HG02981 (cell line): ENCODE data around the gene DDIT4.
"Not testable (repeated sequence)": the region's sequence is repeated elsewhere in the genome, so short reads cannot be mapped to it uniquely, and the experiment has no call there.

Source experiments
- ATAC-seq: cut with Tn5 transposase; IDR thresholded peaks from one replicate; pipeline ENCODE4 v1.9.1; 2021; ENCODE audit warnings: mild to moderate bottlenecking, moderate library complexity; ENCODE audit not compliant: unreplicated experiment

The DDIT4 gene

GRCh38 chr10:72292223-72292691 is 18.5 kb downstream of the DDIT4 start:
- no peak for ATAC-seq

DNA sequence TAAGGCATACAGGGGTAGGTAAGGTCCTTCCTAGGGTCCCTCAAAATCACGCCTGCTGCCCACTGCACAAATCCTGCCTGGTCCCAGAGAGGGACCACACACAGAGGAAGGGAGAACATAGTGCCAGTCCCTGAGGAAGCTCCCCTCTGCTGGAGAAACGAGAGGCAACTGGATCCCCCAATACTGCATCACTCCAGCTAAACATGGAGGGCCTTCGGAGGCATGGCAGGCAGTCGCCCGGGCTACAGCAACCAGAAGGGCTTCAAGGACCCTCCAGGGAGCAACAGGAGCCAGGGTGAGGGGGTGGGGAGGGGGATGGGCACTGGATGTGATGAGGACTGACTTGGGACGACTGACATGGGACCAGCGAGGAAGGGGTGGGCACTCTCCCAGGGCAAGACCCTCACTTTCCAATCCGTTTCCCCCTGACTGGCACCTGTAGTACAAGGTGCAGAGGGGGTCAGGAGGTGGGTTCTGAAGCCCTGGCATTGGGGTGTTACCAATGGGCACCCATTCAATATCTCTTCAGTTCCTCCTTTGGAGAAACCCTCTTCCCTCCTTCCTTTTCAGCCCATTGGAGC is 21.7 kb downstream of the DDIT4 start:
- no peak for ATAC-seq

GRCh38 chr10:72296829-72297280 is 23.1 kb downstream of the DDIT4 start:
- ATAC-seq = not testable (repeated sequence)

GRCh38 chr10:72297281-72297804 is 23.6 kb downstream of the DDIT4 start:
- ATAC-seq = peak; percentile 48

GRCh38 chr10:72297805-72298591 is 24.3 kb downstream of the DDIT4 start:
- peak; percentile 73 for ATAC-seq

DNA sequence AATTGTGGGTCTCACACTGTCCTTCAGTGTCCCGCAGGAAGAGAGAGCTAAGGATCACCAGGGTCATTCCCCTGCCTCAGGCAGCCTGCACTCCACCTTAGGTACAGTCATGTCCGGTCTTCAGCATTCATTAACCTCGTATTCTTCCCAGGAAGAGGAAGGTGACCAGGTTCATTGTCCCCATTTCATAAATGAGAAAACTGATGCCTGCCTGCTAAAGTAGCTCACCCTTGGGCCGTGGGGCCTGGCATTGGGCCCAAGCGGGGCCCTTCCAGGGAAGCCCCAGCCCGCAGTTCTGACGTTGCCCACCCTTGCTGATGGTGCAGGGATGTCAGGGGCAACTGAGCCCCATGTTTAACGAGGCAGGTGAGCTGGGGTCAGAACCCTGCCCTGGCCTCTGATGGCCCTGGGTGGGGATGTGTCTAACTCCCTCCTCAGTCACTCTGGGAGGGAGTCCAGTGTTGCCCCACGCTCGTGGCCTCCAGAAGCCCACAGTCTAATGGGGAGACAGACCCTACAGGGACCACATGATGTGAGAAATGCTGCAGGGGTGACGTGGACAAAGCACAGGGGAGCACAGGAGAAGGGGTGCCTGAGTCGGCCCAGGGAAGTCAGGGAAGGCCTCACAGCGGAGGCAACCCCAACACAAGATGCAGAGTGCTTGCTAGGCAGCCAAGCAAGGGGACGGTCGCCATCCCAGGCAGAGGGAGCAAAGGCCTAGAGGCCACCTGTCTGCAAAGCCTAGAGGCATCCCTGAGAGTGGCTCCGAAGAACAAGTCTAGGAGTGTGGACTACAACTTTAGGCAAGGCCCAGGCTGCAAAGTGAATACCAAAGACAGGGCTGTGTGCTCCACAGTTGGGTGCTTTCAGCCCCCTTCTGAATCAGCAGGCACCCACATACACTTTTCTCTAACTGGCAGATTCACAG is 25.1 kb downstream of the DDIT4 start:
- ATAC-seq = no peak

DNA sequence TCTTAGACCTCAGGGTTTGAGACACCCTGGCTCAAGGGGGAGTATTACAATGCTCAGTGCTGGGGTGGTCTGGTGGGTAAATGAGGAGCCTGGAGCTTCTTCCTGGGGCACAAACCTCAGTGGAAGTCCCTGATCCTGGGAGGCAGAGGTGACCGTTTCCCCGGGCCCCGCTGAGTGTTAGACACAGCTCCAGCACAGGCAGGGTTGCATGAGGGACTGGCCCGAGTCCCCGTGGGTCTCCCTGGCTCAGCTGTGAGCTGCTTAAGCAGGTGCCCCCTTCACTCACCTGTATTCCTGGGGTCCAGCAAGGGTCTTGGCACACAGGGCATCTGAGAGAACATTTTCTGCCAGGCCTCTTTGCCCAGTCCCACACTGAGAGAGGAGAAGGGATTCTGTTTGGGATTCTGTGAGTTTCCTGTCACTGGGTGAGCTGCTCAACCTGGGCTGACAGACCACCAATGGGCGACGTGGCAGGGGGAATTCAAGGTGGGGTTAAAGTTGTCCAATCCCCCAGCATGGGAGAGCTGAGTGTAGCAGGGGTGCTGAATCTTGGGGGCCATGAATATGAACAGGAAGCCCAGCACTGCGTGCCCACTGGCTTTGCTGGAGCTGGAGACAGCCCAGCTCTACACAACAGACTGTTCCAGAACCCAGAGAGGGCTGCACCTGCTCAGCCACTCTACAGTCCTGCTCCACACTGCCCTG is 29.9 kb downstream of the DDIT4 start:
- ATAC-seq = no peak

- ATAC-seq = no peak
These were observed 32.6 kb downstream of the DDIT4 start for GRCh38 chr10:72306215-72306760.

GRCh38 chr10:72307711-72308110 is 34.0 kb downstream of the DDIT4 start:
- not testable (repeated sequence) for ATAC-seq

DNA sequence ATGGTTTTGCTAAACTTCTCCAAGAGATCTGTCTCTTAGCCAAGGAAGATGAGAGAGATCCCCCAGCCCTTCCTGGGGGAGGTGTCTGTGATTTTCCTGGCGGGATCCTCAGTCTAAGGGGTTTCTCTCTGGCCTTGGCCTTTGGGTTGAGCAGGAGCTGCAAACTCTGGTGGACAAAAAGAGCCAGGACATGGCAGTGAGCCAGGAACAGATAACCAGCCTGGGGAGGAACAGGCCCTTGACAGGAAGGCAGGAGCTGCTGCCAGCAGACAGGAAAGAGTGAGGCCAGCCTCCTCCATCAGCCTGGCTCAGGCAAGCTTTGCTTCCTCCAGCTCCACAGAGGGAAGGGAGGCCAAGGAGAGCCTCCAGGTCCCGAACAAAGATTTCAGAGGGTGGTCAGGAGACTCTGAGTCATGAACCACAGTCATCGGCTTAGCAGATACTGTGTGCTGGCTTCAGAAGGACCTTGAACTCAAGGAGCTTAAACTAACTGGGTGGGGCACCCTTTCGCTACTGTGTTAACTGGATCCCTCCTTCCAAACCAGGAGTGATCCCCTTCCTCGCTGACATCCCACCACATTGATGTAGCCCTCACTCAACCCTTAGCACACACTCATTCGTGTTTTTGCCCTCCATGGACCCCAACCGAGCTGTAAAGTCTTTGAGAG is 34.7 kb downstream of the DDIT4 start:
- no peak for ATAC-seq

GRCh38 chr10:72309290-72310240 is 35.8 kb downstream of the DDIT4 start:
- no peak for ATAC-seq

DNA sequence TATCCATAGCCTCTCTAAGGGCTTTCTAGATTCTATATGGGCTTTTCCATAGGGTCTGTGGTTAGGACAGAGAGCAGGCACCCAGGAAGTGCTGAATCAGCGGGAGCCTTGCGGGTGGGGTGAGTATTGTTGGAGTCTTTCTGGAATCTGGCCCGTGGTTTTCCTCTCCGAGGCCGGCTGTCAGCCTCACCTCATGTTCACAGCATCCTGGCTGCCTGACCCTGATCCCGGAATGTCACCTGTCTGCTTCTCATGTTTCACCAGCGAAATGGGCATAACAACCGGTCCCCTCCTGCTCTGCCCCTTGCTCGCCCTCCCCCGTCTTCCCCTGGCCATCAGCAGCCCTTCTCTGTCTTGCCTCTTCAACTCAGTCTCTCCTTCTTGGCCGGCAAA is 36.5 kb downstream of the DDIT4 start:
- ATAC-seq = no peak

DNA sequence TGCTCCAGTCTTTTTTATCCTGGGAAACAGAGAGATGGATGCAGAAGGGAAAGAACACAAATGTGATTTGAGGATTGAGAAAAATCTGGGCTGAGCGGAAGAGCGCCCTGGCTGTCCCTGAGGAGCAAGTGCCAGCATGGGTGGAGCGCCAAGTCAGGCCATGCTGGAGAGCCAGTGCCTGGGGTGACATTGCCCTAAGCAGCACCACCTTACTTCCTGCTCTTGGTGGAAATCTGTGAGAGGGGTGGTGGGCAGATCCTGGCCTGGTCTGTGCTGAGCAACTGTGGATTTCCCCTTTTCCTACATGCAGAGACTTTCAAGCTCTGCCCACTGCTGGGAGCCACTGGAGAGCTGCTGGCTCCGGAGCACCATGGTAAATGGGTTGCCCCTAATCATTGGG is 36.9 kb downstream of the DDIT4 start:
- no peak for ATAC-seq

DNA sequence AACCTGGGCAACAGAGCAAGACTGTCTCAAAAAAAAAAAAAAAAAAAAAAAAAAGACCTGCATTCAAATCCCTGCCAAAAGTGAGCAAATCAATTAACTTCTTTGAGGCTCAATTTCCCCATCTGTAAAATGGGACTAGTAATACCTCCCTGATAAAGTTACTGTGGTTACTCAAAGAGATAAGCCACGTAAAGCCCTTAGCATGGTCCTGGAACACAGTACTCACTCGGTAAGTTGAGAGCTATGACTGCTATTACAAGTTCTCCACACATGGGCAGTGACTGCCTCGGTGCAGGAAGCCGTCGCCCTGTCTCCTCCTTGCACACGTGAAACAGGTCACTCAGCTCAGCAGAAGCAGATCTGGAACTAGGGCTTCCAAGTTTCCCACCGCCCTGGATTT is 37.9 kb downstream of the DDIT4 start:
- no peak for ATAC-seq

DNA sequence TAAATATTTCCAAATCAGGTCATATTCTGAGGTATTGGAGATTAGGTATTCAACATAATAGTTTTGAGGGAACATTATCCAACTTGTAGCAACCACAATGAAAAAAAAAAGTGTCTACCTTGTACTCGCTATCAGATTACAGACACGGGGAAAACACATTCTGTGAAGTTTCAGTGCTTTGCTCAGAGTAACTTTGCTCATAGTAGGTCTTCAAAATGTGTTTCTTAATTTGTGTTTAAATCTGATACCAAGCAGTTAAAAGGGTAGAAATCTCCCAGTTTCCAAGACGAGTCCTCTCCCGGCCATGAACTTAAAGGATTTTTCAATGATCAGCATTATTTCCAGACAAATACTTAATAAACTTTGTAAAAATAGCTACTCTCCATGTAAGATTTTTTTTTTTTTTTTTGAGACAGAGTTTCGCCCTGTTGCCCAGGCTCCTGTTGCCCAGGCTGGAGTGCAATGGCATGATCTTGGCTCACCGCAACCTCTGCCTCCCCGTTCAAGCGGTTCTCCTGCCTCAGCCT is 39.2 kb downstream of the DDIT4 start:
- ATAC-seq = no peak

- ATAC-seq = no peak
These were observed 40.5 kb downstream of the DDIT4 start for GRCh38 chr10:72314263-72314662.

GRCh38 chr10:72315054-72315453 is 41.3 kb downstream of the DDIT4 start:
- ATAC-seq = no peak
